Measurements from ENCODE around the gene KLHL24.
A peak's percentile ranks its signal among the peaks of the same experiment; 100 is the strongest.
"Not testable (repeated sequence)": the region's sequence is repeated elsewhere in the genome, so short reads cannot be mapped to it uniquely, and the experiment has no call there.

Gene KLHL24

GRCh38 chr3:183635431-183636220, at the start of gene KLHL24:
Gene KLHL24 (plus strand): TSS chr3:183635623. CDS start chr3:183650357, 14,734 bp downstream.
- peak; percentile 86 for DNase-seq (ENCODE audit: low read depth)

- no peak for DNase-seq (ENCODE audit: low read depth)
Measured at GRCh38 chr3:183586477-183586876, 48.9 kb upstream of the KLHL24 start.

- DNase-seq (ENCODE audit: low read depth), result no peak
Measured at GRCh38 chr3:183587336-183587735, 48.1 kb upstream of the KLHL24 start.

GRCh38 chr3:183590442-183590841, 45.0 kb upstream of the KLHL24 start:
- DNase-seq (ENCODE audit: low read depth), result no peak

- no peak for DNase-seq (ENCODE audit: low read depth)
Measured at GRCh38 chr3:183591881-183592521, 43.4 kb upstream of the KLHL24 start.

GRCh38 chr3:183592821-183593220, 42.6 kb upstream of the KLHL24 start:
- no peak for DNase-seq (ENCODE audit: low read depth)

GRCh38 chr3:183594636-183595035, 40.8 kb upstream of the KLHL24 start:
- DNase-seq (ENCODE audit: low read depth), result no peak

- no peak for DNase-seq (ENCODE audit: low read depth)
Measured at GRCh38 chr3:183597959-183598358, 37.5 kb upstream of the KLHL24 start.

GRCh38 chr3:183611326-183611725, 24.1 kb upstream of the KLHL24 start:
- DNase-seq (ENCODE audit: low read depth), result not testable (repeated sequence)

- DNase-seq (ENCODE audit: low read depth), result no peak
Measured at GRCh38 chr3:183613366-183614285, 21.8 kb upstream of the KLHL24 start.

GRCh38 chr3:183618542-183618941, 16.9 kb upstream of the KLHL24 start:
- no peak for DNase-seq (ENCODE audit: low read depth)

GRCh38 chr3:183619010-183619409, 16.4 kb upstream of the KLHL24 start:
- DNase-seq (ENCODE audit: low read depth), result no peak

- no peak for DNase-seq (ENCODE audit: low read depth)
Measured at GRCh38 chr3:183619624-183620251, 15.7 kb upstream of the KLHL24 start.

- no peak for DNase-seq (ENCODE audit: low read depth)
Measured at GRCh38 chr3:183620252-183620628, 15.2 kb upstream of the KLHL24 start.

- not testable (repeated sequence) for DNase-seq (ENCODE audit: low read depth)
Measured at GRCh38 chr3:183622473-183622872, 12.9 kb upstream of the KLHL24 start.

GRCh38 chr3:183626877-183627594, 8.4 kb upstream of the KLHL24 start:
- DNase-seq (ENCODE audit: low read depth), result no peak

- DNase-seq (ENCODE audit: low read depth), result no peak
Measured at GRCh38 chr3:183629546-183630301, 5.7 kb upstream of the KLHL24 start.

GRCh38 chr3:183631715-183632114, 3.7 kb upstream of the KLHL24 start:
- no peak for DNase-seq (ENCODE audit: low read depth)

- not testable (repeated sequence) for DNase-seq (ENCODE audit: low read depth)
Measured at GRCh38 chr3:183632725-183633124, 2.7 kb upstream of the KLHL24 start.

- DNase-seq (ENCODE audit: low read depth), result no peak
Measured at GRCh38 chr3:183634707-183635106, 716 bp upstream of the KLHL24 start.

- no peak for DNase-seq (ENCODE audit: low read depth)
Measured at GRCh38 chr3:183635107-183635430, 354 bp upstream of the KLHL24 start.

Data from activated T-cell treated with anti-CD3 and anti-CD28 coated beads for 48 hours (primary cell).